NCI-H1417 treated with DMSO at 0.1 percent for 48 hours (cell line): ENCODE data around the gene ACTN4.

Source experiments
- DNase-seq: peaks from one replicate; lab custom pipeline; 2025; lab: John Stamatoyannopoulos, UW

The ACTN4 gene

GRCh38 chr19:38725469-38726283 is 78.2 kb downstream of the ACTN4 start:
- DNase-seq = no peak

DNA sequence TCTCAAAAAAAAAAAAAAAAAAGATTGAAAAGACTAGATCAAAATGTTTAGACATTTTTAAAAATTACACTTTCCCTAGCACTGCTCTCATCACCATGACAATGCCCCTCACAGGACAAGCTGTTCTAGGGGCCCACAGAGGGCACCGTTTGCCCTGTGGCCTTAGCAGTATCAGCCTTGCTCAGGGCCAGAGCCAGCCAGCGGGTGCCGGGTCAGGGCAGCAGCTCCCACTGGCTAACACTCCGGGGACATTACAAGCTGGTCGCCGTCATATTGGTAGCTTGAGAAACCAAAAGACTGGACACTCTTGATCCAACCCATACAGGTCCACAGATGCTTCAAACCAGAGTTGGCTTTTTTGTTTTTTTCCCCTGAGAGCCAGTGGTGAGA is 78.8 kb downstream of the ACTN4 start:
- DNase-seq = no peak

DNA sequence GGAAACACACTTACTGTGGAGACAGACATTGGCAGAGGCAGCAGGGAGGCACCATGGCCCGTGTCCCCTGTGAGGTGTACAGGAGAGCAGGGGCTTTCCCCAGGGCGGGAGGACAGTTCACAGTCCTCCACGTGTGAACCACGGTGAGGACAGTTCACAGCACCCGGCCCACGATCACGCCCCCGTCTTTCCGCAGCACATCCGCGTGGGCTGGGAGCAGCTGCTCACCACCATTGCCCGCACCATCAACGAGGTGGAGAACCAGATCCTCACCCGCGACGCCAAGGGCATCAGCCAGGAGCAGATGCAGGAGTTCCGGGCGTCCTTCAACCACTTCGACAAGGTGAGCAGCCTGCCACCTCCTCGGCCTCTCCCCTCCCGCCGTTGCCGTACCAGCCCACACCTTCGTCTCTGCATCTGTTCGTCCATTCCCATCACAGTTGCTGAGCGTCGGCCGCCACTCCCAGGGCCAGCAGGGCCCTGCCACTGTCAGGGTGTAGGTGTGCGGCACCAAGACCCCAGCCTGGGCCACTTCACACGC is 79.4 kb downstream of the ACTN4 start:
- no peak for DNase-seq

DNA sequence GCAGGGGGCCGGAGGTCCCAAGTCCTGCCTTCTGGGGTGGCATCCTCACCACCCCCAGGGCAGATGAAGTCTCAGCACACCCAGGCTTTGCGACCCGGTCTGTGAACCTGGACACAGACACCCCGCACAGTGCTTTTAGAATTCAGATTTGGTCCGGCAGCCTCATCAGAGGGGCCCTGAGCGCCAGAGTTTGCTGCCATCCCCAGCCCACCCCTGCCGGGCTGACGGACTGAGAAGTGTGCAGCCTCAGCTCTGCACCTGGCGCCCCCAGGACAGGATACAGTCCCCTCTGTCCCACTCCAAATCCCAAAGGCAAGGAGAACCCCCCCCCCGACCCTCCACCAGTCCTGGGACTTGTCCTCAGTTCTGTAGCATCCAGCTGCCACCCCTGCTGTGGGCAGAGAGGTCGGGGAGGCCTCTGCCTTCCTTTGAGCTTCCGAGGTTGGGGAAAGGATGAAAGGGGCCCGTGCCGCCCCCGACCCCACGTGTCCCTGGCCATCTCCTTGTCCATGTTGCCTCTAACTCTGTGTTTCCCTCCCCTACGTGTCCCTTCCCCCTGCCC is 79.9 kb downstream of the ACTN4 start:
- DNase-seq = no peak

- DNase-seq = no peak
Observed at GRCh38 chr19:38727868-38728660, 80.6 kb downstream of the ACTN4 start.

GRCh38 chr19:38728752-38729541 is 81.5 kb downstream of the ACTN4 start:
- DNase-seq = no peak

GRCh38 chr19:38729653-38730469 is 82.4 kb downstream of the ACTN4 start:
- DNase-seq = no peak

- no peak for DNase-seq
Observed at GRCh38 chr19:38730470-38730730, 83.0 kb downstream of the ACTN4 start.

- no peak for DNase-seq
Observed at GRCh38 chr19:38730731-38731589, 83.5 kb downstream of the ACTN4 start.

DNA sequence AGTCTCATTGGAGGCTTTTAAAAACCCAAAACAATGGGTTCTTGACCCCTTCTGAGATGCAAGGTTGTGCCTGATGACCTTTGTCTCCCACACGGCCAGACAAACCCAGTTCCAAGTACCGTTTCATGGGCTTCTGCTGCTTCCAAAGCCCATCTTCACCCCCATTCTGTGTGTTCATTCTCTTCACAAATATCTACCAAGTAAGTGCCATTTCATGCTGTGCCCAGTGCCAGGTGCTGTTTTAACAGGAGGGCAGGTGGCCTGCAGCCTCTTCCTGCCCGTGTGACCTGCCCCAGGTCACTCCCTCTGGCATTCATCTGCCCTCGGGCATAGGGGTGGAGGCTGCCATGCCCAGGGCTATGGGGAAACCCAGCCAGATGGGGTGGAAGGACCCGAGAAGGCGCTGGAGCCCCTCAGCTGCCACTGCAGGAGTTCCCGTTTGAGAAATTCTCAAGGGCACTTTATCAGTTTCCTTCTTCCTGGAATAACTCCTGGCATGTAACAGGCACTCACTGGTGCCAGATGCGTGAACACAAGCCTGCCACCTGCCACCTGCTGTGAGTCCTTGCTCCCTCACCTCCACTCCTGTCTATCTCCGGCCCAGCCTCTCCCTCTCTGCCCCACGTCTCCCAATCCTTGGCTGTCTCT is 84.3 kb downstream of the ACTN4 start:
- no peak for DNase-seq

DNA sequence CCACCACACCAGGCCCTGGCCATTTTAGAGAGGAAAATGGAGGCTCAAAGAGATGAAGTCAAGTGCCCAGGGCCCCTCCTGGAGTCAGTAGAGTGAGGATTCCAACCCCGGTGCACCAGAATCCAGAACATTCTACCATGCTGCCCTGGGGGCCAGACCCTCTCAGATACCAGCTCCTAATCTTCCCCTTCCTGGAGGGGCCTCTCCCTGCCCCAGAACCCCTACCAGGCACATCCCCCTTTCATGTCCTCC is 85.7 kb downstream of the ACTN4 start:
- no peak for DNase-seq

DNA sequence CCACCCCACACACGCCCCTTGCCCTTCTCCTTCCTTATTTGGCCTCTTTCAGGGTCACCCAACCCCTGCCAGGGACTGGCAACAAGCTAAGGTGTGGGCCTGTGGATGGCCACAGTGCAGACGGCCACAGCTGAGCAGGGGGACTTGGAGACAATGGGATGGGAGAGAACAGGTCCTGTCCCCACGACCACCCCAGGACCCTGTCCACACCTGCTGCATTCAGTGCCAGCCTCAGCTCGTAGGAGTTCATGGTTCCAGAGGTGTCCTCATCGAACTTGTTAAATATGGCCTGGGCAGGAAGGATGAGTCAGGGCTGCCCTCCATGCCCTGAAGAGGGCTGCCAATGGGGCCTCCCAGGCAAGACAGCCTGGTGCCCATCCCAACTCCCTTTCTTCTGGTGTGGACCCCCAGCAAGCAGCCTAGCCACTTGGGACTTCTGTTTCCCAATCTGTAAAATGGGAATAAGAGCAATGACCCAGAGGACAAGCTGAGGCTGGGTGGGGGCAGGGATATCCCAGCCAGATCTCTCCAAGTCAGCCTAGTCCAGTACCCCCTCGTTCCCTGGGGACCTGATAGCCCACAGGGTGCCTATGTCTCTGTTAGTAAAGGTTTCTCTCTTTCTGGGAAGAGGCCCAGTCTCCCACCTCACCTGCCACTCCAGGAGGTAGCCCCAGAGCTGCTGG is 86.2 kb downstream of the ACTN4 start:
- DNase-seq = no peak

- DNase-seq = no peak
Observed at GRCh38 chr19:38734176-38734425, 86.7 kb downstream of the ACTN4 start.

GRCh38 chr19:38734426-38735256 is 87.2 kb downstream of the ACTN4 start:
- no peak for DNase-seq

GRCh38 chr19:38735257-38735686 is 87.8 kb downstream of the ACTN4 start:
- no peak for DNase-seq

DNA sequence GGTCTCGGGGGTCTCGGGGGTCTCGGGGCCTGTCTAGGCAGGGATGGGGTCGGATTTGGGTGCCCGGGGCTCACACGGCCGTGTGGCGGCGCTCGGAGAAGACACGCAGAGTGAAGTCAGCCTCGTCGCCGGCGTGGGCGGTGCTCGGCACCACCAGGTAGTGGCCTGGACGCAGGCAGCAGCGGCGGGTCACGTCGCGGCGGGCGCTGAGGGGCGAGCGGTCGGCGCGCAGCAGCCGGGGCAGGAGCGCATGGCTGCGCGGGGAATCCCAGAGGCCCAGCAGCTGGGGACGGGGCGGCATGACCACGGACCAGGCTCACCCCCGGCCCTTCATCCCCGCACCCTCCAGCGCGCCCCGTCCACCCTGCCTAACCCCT is 88.6 kb downstream of the ACTN4 start:
- DNase-seq = no peak

DNA sequence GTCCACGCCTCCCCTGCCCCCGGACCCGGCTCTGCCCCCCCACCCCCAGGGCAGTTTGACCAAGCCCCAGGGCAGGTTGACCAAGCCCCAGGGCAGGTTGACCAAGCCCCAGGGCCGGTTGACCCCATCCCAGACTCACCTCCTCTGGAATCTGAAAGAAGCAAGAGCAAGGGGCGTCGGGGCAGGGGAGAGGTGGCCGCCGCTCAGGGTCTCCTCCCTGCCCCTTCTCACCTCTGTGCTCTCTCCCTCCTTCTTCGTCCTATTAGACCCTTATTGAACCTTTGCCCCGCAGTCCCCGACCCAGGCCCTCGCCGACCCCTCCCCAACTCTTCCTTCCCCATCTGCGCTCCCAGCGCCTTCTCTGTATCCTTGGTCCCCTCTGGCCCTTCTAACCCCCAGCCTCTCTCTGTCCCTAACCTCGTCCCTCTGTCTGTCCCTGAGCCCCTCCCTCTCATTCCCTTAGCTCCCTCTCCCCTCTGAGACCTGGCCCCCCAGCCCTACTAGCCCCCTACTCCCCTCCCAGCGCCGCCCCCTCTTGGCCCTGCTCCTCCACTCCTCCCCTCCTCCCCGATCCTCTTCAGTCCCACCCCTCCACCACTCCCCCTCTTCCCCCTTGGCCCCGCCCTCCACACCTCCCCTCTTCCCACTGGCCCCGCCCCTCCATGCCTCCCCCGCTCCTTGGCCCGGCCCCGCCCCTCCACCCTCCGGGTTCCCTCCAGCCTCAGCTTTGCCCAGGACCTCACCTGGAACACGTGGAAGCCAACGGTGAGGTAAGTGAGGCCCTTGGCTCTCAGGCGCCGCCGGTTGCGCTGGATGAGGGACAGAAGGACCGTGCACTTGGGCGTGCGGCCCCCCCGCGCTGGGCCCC is 89.2 kb downstream of the ACTN4 start:
- DNase-seq = no peak

- no peak for DNase-seq
Observed at GRCh38 chr19:38737281-38737865, 89.9 kb downstream of the ACTN4 start.
